Activated naive CD4-positive, alpha-beta T cell treated with anti-CD3 and anti-CD28 coated beads, Interleukin-2, amount 50 U/mL, for 24 hours (primary cell): ENCODE results near the gene COL6A5.
"Not testable (repeated sequence)": the region's sequence is repeated elsewhere in the genome, so short reads cannot be mapped to it uniquely, and the experiment has no call there.

Experiments used
- H3K27ac Mint-ChIP-seq: one replicate; pipeline ENCODE4 v1.8.0; 2021; ENCODE audit warnings: mild to moderate bottlenecking, mixed read lengths
- H3K27me3 Mint-ChIP-seq: one replicate; pipeline ENCODE4 v1.8.0; 2021; ENCODE audit warnings: mixed read lengths
- H3K36me3 Mint-ChIP-seq: one replicate; pipeline ENCODE4 v1.8.0; 2021; ENCODE audit warnings: mixed read lengths
- H3K4me1 Mint-ChIP-seq: one replicate; pipeline ENCODE4 v1.8.0; 2021; ENCODE audit warnings: mixed read lengths
- H3K4me3 Mint-ChIP-seq: one replicate; pipeline ENCODE4 v1.8.0; 2021; ENCODE audit warnings: mild to moderate bottlenecking, mixed read lengths
- H3K9me3 Mint-ChIP-seq: one replicate; pipeline ENCODE4 v1.8.0; 2021; ENCODE audit warnings: mixed read lengths

The COL6A5 gene

GRCh38 chr3:130345487-130346079, at the start of gene COL6A5:
Gene COL6A5 (plus strand): TSS chr3:130345672. CDS start chr3:130373639, 27,967 bp downstream.
- H3K27ac Mint-ChIP-seq, result no peak within 1 kb of the TSS
- H3K4me3 Mint-ChIP-seq, result no peak within 1 kb of the TSS
- peaks cover 5% of the 10 kb centered on the region for H3K9me3 Mint-ChIP-seq
- H3K36me3 Mint-ChIP-seq, result no peaks in the 10 kb centered on the region
- no peaks in the 10 kb centered on the region for H3K4me1 Mint-ChIP-seq
- peaks cover 28% of the 10 kb centered on the region for H3K27me3 Mint-ChIP-seq

- Mint-ChIP-seq H3K4me3 (no peak overlapping the region), H3K27ac (no peak overlapping the region), H3K4me1 (no peaks in the 10 kb centered on the region), H3K36me3 (no peaks in the 10 kb centered on the region), H3K9me3 (no peaks in the 10 kb centered on the region), H3K27me3 (peaks cover 11% of the 10 kb centered on the region)
Measured at GRCh38 chr3:130299531-130299930, 45.9 kb upstream of the COL6A5 start.

- Mint-ChIP-seq H3K27me3 (peaks cover 8% of the 10 kb centered on the region), H3K9me3 (no peaks in the 10 kb centered on the region), H3K36me3 (no peaks in the 10 kb centered on the region), H3K4me1 (no peaks in the 10 kb centered on the region), H3K4me3 (no peak overlapping the region), H3K27ac (no peak overlapping the region)
Measured at GRCh38 chr3:130300888-130301287, 44.6 kb upstream of the COL6A5 start.

- Mint-ChIP-seq H3K9me3 (no peaks in the 10 kb centered on the region), H3K27ac (no peak overlapping the region), H3K27me3 (peaks cover 12% of the 10 kb centered on the region), H3K4me1 (no peaks in the 10 kb centered on the region), H3K36me3 (no peaks in the 10 kb centered on the region), H3K4me3 (no peak overlapping the region)
Measured at GRCh38 chr3:130310109-130310508, 35.4 kb upstream of the COL6A5 start.

DNA sequence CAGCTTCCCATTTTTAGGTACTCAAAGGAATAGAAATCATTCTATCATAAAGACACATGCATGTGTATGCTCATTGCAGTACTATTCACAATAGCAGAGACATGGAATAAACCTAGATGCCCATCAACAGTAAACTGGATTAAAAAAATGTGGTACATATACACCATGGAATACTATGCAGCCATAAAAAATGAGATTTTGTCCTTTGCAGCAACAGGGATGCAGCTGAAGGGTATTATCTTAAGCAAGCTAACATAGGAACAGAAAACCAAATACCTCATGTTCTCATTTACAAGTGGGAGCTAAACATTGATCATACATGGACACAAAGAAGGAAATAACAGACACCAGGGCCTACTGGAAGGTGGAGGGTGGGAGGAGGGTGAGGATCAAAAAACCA, 33.1 kb upstream of the COL6A5 start:
- no peaks in the 10 kb centered on the region for H3K4me1 Mint-ChIP-seq
- peaks cover 9% of the 10 kb centered on the region for H3K27me3 Mint-ChIP-seq
- no peak overlapping the region for H3K27ac Mint-ChIP-seq
- H3K9me3 Mint-ChIP-seq, result no peaks in the 10 kb centered on the region
- no peaks in the 10 kb centered on the region for H3K36me3 Mint-ChIP-seq
- H3K4me3 Mint-ChIP-seq, result no peak overlapping the region

DNA sequence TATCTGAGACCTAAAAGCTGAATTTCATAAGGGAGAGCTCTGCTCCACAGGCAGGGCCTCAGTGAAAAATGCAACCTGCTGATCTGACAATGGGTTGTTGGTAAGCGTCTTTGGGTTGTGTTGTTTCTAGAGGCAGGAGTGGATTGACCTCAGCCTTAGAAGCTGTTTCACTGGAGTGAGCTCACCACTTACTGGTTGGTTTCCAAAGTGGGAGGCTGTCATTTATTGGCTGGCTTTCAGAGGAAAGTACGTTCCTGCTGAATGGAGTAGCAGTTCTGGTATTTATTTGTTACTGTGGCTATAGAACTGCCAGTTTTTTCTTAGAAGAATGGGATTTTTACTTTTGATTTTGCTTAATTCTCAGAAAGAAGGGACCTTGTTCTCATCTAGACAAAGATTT, 29.3 kb upstream of the COL6A5 start:
- H3K36me3 Mint-ChIP-seq, result no peaks in the 10 kb centered on the region
- H3K27me3 Mint-ChIP-seq, result peaks cover 11% of the 10 kb centered on the region
- no peak overlapping the region for H3K27ac Mint-ChIP-seq
- H3K4me1 Mint-ChIP-seq, result no peaks in the 10 kb centered on the region
- H3K4me3 Mint-ChIP-seq, result no peak overlapping the region
- H3K9me3 Mint-ChIP-seq, result no peaks in the 10 kb centered on the region

GRCh38 chr3:130323503-130323902, 22.0 kb upstream of the COL6A5 start:
- peaks cover 24% of the 10 kb centered on the region for H3K27me3 Mint-ChIP-seq
- H3K36me3 Mint-ChIP-seq, result no peaks in the 10 kb centered on the region
- H3K4me3 Mint-ChIP-seq, result no peak overlapping the region
- H3K27ac Mint-ChIP-seq, result no peak overlapping the region
- H3K4me1 Mint-ChIP-seq, result no peaks in the 10 kb centered on the region
- H3K9me3 Mint-ChIP-seq, result peaks cover 3% of the 10 kb centered on the region

DNA sequence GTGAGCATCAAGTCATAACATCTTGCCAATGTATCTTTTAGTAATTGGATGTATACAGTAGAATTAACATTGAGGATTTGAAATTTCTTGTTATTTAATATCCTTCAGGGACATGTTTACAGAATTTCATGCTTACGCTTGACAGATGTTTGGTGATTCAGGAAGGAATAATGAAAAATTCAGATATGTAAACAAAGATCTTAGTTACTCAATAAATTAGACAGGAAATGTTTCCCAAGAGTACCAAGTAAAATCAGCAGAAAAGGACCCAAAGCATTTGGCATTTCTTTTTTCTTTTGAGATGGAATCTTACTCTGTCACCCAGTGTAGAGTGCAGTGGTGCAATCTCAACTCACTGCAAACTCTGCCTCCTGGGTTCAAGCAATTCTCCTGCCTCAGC, 4.7 kb upstream of the COL6A5 start:
- no peak overlapping the region for H3K27ac Mint-ChIP-seq
- H3K9me3 Mint-ChIP-seq, result peaks cover 19% of the 10 kb centered on the region
- H3K4me3 Mint-ChIP-seq, result no peak overlapping the region
- H3K27me3 Mint-ChIP-seq, result peaks cover 15% of the 10 kb centered on the region
- no peaks in the 10 kb centered on the region for H3K36me3 Mint-ChIP-seq
- no peaks in the 10 kb centered on the region for H3K4me1 Mint-ChIP-seq

DNA sequence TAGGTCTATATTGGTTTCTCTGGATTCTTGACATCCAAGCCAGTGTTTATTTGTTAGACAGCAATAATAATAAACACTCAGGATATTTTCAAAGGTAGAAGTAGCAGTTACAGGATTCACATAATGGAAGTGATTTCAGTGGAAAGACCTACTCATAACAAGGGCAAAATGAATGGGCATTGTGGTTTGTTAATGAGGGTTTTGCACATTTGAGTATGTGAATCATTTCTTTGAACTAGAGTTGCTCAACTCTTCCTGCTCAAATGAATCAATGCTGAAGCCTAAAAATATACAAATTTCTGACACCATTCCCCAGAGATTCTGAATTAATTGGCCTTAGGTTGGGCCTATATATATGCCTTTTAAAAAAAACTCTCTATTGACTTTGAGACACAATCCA, 4.1 kb upstream of the COL6A5 start:
- Mint-ChIP-seq H3K36me3 (no peaks in the 10 kb centered on the region), H3K27ac (no peak overlapping the region), H3K4me3 (no peak overlapping the region), H3K4me1 (no peaks in the 10 kb centered on the region), H3K27me3 (peaks cover 16% of the 10 kb centered on the region), H3K9me3 (peaks cover 14% of the 10 kb centered on the region)

- Mint-ChIP-seq H3K36me3 (no peaks in the 10 kb centered on the region), H3K9me3 (peaks cover 10% of the 10 kb centered on the region), H3K4me1 (no peaks in the 10 kb centered on the region), H3K27me3 (peaks cover 19% of the 10 kb centered on the region), H3K27ac (no peak overlapping the region), H3K4me3 (no peak overlapping the region)
Measured at GRCh38 chr3:130341882-130342281, 3.6 kb upstream of the COL6A5 start.

DNA sequence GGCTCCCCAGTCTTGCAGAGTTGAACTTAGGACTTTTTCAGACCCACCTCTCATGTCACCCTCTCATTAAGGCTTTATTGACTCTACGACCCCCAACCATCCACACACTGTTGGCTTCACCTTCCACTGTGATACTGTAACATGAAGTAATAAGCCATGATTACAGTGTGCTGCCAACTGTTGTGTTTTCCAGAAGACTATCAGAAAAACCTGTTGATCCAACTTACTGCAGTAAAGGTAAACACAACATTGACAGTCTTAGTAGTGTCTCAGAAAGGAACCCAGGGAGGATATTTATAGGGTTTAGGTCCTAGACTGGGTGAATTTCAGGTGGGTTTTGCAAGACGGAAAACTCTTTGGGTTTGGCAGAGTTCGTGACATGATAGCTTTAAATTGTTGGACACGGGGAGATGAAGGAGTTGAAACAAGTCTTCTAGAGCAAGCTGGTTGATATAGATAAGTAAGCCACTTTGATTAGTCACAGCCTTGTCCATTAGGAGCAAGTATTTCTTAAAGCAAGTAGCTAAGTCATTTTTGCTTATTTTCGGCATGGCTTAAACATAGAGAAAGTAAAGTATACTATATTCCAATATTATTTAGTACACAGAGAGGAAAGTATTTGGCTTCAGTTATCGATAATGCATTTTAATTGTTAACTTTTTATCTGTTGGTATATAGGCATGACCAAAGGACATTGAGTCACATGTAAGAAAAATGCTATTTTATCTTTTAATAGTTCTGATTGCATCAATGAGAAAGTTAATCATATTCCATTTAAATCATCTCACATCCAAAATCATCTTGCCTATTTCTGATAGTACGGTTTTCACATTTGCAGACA, 2.4 kb upstream of the COL6A5 start:
- H3K27me3 Mint-ChIP-seq, result peaks cover 21% of the 10 kb centered on the region
- H3K9me3 Mint-ChIP-seq, result peaks cover 5% of the 10 kb centered on the region
- H3K36me3 Mint-ChIP-seq, result no peaks in the 10 kb centered on the region
- no peak overlapping the region for H3K4me3 Mint-ChIP-seq
- H3K27ac Mint-ChIP-seq, result no peak overlapping the region
- no peaks in the 10 kb centered on the region for H3K4me1 Mint-ChIP-seq

DNA sequence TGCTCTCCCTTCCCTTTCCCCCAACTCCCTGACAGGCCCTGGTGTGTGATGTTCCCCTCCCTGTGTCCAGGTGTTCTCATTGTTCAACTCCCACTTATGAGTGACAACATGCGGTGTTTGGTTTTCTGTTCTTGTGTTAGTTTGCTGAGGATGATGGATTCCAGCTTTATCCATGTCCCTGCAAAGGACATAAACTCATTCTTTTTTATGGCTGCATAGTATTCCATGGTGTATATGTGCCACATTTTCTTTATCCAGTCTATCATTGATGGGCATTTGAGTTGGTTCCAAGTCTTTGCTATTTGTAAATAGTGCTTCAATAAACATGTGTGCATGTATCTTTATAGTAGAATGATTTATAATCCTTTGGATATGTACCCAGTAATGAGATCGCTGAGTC, 2.8 kb downstream of the COL6A5 start:
- peaks cover 22% of the 10 kb centered on the region for H3K27me3 Mint-ChIP-seq
- not testable (repeated sequence) for H3K36me3 Mint-ChIP-seq, H3K4me3 Mint-ChIP-seq, H3K4me1 Mint-ChIP-seq, H3K9me3 Mint-ChIP-seq, H3K27ac Mint-ChIP-seq

DNA sequence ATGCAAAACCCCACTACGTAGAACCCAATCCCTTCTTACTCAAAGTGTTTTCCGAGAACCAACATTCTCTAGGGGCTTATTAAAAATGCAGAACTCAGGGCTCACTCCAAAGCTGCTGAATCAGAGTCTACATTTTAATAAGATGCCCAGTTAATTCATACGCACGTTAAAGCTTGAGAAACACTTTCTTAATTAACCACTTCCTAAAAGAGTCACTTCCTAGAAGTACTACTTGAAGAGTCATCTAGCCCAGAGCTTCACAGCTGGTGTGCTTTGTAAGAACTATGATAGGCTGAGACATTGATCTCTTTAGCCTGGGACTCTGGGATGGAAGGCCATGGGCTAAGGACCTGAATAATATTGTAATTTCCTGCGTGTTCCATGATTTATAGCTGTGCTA, 9.0 kb downstream of the COL6A5 start:
- peaks cover 5% of the 10 kb centered on the region for H3K9me3 Mint-ChIP-seq
- H3K4me1 Mint-ChIP-seq, result no peaks in the 10 kb centered on the region
- H3K27me3 Mint-ChIP-seq, result peaks cover 3% of the 10 kb centered on the region
- H3K4me3 Mint-ChIP-seq, result no peak overlapping the region
- no peak overlapping the region for H3K27ac Mint-ChIP-seq
- no peaks in the 10 kb centered on the region for H3K36me3 Mint-ChIP-seq

- Mint-ChIP-seq H3K27me3 (peaks cover 1% of the 10 kb centered on the region), H3K4me3 (no peak overlapping the region), H3K36me3 (no peaks in the 10 kb centered on the region), H3K27ac (no peak overlapping the region), H3K9me3 (no peaks in the 10 kb centered on the region), H3K4me1 (no peaks in the 10 kb centered on the region)
Measured at GRCh38 chr3:130374033-130374432, 28.6 kb downstream of the COL6A5 start.

DNA sequence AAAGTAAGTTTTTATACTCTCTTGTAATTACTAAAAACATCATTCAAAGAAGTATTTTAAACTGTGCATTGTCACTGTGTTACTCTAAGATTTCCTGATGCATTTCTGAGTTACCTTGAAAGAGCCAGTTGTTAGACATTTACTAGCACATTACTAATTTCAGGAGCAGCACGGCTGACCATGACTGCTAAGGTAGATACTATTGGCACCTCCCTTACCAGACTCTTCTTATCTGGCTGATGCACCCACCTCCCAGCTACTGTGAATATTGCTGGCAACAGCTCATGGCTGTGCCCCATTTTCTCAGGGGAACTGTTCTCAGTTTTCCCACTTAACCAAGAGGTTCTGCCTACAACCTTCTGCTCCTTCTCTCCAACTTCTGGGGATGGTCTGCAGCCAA, 29.4 kb downstream of the COL6A5 start:
- no peaks in the 10 kb centered on the region for H3K4me1 Mint-ChIP-seq
- no peak overlapping the region for H3K4me3 Mint-ChIP-seq
- H3K9me3 Mint-ChIP-seq, result no peaks in the 10 kb centered on the region
- no peak overlapping the region for H3K27ac Mint-ChIP-seq
- peaks cover 1% of the 10 kb centered on the region for H3K27me3 Mint-ChIP-seq
- H3K36me3 Mint-ChIP-seq, result no peaks in the 10 kb centered on the region

DNA sequence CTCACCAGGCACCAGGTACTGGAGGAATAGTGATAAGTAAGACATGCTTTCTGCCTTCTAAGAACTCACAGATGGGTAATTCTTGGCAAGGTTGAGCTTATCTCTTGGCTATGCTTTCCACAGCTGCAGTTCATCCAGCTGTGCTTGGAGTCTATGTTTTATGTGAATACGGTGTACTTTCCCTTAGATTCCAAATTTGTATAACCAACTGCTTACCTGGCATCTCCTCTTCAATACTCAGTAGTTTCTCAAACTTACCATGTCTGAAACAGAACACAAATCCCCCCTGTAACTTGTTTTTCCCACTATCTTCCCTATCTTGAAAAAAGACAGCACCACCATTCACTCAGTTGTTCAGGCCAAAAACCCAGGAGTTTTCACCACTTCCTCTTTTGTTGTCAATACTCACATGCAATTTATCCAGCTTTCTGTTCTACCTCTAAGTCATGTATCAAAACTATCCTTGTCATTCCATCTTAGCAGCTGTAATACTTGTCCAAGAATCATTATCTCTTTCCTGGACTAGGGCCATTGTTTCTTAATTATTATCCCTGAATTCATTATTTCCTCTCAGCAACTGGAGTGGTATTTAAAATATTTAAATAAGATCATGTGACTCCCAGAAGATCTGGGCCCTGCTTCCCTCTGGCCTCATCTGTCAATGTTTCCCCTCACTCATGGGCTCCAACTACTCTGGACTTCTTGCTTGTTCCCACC, 32.6 kb downstream of the COL6A5 start:
- no peak overlapping the region for H3K4me3 Mint-ChIP-seq
- H3K36me3 Mint-ChIP-seq, result no peaks in the 10 kb centered on the region
- peaks cover 4% of the 10 kb centered on the region for H3K27me3 Mint-ChIP-seq
- H3K27ac Mint-ChIP-seq, result no peak overlapping the region
- no peaks in the 10 kb centered on the region for H3K4me1 Mint-ChIP-seq
- peaks cover 4% of the 10 kb centered on the region for H3K9me3 Mint-ChIP-seq
